GM18511 (cell line): ENCODE measurements around the gene DNAI7.

Source experiments
- ATAC-seq: cut with Tn5 transposase; IDR thresholded peaks from one replicate; pipeline ENCODE4 v1.9.1; 2021; ENCODE audit warnings: mild to moderate bottlenecking, moderate library complexity; ENCODE audit not compliant: unreplicated experiment

The DNAI7 gene

DNA sequence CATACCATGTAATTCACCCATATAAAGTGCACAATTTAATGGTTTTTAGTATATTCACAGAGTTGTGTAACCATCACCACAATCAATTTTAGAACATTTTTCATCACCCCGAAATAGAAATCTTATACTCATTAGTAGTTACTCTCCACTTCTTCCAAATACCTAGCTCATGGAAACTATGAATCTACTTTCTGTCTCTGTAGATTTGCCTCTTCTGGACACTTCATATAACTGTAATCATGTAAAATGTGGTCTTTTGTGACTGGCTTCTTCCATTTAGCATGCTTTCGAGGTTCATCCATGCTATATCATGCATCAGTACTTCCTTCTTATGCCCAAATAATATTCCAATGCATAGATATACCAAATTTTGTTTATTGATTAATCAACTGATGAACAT lies 10.8 kb downstream of the DNAI7 start:
- no peak for ATAC-seq

DNA sequence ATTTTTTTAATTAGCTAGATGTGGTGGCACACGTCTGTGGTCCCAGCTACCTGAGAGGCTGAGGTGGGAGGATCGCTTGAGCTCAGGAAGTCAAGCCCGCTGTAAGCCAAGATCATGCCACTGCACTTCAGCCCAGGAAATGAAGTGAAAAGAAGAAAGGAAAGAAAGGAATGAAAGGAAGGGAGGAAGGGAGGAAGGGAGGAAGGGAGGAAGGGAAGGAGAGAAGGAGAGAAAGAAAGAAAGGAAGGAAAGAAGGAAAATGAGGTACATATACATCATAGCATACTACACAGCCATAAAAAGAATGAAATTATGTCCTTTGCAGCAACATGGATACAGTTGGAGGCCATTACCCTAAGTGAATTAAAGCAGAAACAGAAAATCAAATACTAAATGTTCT lies 12.2 kb downstream of the DNAI7 start:
- no peak for ATAC-seq

DNA sequence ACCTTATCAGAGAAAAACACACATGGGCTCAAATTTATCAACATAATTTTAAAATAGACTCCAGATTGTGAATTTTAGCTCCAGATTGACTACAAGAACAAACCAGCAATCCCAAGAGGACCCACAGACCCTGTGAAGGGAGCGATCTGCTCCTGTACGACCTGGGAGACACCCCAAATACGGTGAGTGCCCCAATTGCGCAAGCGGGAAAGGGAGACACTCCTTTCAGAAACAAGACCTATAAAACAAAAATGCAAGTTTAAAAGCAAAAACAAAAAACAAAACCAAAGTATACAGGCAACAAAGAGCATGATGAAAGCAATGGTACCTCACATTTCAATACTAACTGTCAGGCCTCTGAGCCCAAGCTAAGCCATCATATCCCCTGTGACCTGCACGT lies 32.1 kb downstream of the DNAI7 start:
- no peak for ATAC-seq

DNA sequence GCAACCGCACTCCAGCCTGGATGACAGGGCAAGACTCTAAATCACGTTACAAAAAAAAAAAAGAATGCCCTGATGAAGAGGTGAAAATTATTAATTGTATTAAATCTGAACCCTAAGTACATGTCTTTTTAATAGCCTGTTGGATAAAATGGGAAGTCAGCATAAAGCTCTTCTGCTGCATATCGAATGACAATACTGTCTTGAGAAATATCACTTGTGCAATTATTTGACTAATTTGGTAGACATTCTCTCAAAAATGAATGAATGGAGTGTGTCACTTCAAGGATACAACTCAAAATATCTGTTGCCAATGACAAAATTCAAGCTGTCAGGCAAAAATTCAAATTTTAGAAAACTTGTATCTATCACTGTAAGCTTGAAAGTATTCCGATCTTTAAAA lies 38.9 kb downstream of the DNAI7 start:
- ATAC-seq, result no peak

DNA sequence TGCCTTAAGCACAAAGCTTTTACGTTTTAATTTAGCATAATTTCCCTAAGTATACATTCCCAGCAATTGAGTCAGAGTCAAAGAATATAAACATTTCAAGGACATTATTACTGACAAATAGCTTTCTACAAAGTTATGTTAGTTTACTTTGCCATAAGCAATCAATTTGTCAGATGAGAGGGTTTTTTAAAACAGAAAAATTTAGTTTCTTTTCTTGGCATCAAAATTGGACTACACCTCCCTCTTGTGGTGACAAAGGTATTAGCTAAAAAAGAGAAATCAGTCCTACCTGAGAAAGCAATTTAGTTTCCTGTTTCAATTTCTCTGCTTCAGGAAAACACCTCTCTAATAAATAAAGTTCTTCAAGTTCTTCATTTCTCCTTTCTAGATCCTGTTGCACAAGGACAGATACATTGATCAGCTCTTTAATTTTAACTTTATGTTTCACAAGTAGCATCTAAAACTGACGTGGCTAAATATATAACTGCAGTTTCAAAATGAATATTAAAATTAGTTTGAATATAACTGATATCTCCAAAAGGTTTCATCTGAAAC lies 39.9 kb downstream of the DNAI7 start:
- peak; percentile 55 for ATAC-seq

DNA sequence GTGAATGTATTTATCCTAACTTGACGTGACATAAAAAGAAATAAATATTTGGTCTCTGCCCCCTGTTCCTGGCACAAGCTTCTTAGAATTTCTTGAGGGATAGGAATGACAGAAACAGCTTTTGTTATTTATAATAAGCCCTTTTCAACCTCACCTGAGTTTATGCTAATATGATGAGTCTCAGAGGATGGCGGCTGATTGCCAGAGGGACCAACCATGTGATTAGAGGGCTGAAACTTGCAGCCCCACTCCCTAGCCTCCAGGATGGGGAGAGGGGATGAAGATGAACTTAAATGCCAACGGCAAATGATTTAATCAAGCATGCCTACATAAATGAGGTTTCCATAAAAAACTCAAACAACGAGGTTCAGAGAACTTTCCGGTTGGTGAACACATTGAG lies 42.9 kb downstream of the DNAI7 start:
- no peak for ATAC-seq

DNA sequence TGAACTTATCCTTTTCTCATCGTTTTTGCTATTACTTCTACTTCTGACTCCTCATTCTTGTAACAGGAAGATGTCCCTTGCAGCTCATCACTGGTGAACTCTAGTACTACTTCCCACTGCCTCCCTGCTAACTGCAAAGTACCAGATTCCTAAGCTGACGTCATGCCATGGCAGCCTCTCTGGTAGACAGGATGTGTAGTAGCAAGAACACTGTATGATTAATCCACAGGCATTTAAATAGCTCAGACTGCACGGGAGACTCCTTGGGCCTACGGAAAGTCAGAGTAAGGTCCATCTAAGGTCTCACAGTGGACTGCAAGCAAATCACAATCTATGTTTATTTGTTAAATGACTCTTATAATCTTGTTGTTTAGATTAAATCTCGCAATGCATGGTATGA lies 43.5 kb downstream of the DNAI7 start:
- ATAC-seq, result no peak

DNA sequence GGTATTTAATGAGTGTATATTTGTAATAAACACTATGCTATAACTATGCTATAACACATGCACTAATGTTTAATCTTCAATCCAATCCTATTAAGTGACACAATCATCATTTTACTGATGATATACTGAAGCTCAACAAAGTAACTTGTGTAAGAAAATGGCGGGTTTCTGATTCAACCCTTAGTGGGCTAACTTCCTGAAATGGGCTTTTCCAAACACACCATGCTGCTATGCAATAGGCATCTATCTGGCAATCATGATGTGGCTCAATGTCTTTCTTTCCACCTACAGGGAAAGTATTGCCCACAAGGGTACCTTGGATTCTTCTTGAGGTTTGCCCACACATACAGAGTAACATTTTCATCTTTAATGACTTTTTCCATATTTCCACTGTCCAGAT lies 48.3 kb downstream of the DNAI7 start:
- no peak for ATAC-seq

DNA sequence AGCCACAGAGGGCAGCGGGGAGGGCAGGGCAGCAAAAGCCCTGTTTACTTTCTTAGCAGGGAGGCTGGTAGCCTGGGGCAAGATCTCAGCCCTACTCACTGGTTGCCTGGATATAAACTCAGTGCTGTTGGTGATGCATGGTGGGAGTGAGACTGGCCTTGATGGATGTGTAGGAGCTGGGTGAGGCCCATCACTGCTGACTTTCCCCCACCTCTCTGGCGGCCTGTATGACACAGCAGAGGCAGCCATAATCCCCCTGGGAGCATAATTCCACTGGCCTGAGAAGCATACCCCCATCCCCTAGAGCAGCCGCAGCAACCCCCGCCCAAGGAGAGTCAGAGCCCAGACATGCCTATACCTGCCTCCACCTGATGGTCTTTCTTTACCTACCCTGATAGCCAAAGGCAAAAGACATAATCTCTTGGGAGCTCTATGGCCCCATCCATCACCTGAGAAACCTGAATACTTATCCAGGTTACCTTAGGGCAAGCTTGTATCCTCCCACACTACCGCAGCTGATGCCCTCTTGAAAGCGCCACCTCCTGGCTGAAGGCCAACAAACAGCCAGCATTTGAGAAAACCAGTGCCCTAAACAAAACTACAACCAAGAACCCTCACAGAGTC lies 59.3 kb downstream of the DNAI7 start:
- ATAC-seq, result no peak

DNA sequence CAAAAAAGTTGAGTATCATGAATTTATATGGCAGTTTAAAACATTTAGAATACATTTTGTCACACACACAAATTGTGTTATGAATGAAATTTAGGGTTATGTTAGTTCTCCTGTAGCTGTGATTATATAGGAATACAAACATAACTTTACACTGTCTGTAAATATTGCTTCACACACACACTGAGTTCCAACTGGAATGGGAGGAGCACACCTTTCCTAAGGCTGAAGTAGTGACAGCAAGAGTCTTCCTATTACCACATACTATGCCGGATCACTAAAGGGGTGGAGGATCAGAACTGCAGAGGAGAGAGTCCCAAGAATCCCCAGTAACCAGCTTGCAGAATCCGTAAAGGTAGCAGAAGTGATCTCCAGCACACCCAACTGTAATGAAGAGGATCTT lies 63.7 kb downstream of the DNAI7 start:
- no peak for ATAC-seq

DNA sequence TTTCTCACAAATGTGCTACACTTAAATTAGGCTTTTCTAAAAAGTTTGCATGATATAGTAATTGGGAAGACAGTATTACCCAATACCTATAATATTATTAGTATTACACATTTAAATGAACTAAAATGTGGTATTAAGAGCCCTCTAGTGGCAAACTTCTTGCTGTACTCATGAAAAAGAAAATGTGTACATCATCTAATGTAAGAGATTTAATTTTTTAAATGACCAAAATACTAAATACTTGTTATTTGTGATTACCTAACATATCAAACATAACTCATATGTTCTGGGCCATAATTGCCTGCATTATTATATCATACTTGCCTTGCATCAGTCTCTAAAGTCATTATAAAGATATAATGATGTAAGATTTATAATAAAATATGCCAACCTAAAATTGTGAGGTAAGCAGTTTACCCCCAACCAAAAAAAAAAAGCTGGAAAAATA lies 64.2 kb downstream of the DNAI7 start:
- no peak for ATAC-seq

DNA sequence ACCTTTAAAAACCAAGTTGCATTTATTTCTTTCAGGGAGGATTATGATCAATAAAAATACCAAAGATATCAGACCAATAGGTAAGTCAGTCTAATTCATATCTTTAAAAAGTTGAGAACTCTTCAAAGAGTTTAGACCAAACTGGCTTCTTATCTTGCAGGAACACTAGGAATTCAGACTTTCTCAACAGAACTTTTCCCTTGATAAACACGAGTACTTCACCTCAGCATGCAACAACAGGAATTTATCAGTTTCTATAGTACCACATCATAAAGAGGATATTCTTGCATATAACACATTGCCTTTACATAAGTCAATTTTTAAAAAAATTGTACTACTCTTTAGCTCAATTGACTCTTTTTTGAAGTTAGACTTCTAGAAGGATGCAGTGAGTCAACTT lies 68.2 kb downstream of the DNAI7 start:
- no peak for ATAC-seq

DNA sequence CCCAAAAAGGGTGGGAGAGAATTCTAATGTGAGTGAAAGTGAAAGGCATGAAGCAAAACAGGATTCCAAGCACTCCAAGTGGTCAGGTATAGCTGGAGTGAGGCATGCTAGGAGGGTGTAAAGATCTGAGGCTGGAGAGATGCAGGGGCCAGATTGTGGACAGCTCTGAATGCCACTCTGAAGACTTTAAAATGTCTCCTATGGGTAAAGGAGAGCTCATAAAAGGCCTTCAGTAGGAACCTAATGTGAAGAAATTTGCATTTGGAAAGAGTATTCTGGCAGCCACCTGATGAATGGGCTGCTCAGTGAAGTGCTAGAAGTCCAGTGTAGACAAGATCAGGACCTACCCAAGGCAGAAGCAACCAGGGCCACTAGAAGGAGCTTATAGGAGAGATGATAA lies 68.9 kb downstream of the DNAI7 start:
- no peak for ATAC-seq

DNA sequence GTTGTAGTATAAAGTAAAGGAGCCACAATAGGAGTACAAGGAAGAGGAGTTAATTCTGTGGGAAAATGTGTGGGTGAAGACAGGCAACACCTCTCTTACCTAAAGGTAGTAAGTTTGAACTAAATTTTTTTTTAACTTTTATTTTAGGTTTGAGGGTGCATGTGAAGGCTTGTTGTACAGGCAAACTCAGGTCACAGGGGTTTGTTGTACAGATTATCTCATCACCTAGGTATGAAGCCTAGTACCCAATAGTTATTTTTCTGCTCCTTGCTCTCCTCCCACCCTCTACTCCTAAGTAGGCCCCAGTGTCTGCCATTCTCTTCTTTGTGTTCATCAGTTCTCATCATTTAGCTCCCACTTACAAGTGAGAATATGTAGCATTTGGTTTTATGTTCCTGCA lies 70.5 kb downstream of the DNAI7 start:
- ATAC-seq, result no peak

DNA sequence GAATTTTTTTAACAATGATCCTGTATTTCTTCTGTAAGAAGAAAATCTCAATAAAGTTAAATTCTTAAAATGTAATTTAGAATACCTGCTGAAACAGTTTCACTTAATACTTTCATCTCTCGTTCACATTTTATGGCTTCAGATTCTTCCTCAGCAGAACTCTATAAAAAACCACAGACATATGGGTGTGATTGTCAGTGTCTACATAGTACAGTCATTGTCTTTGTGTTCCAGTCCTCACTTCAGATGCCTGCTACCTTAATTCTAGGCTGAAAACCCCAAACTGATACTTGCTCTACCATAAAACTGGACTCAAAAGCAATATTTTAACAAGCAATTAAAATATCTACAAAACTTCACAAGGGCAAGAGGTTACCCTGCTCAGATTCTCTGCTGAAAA lies 71.8 kb downstream of the DNAI7 start:
- no peak for ATAC-seq

DNA sequence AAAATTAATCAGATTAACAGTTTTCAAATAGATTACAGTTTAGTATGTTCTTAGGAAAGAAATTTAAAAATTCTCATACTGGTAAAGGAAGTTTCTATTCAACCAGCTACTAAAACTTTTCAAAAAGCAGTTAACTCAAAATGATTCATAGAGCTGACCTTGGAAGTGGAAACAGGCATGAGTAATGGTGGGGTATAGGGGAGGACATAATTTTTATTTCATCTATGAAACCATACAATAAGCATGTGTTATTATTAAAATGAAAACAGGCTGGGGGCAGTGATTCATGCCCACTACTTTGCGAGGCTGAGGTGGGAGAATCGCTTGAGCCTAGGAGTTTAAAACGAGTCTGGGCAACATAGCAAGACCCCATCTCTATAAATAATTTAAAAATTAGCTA lies 73.0 kb downstream of the DNAI7 start:
- ATAC-seq, result no peak

DNA sequence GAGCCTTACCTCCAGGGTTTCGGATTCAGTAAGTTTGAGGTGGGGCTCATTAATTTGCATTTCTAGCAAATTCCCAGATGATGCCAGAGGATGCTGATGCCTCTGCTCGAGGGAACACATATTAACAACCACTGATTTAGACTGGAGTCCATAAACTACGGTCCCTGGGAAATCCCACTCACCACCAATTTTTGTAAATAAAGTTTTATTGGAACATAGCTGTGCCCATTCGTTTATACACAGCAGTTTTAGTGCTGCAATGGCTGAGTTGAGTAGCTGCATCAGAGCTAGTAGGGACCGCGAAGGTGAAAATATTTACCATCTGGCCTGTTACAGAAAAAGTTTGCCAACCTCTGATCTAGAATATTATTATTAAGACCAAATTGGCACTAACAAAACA lies 73.8 kb downstream of the DNAI7 start:
- ATAC-seq, result no peak

DNA sequence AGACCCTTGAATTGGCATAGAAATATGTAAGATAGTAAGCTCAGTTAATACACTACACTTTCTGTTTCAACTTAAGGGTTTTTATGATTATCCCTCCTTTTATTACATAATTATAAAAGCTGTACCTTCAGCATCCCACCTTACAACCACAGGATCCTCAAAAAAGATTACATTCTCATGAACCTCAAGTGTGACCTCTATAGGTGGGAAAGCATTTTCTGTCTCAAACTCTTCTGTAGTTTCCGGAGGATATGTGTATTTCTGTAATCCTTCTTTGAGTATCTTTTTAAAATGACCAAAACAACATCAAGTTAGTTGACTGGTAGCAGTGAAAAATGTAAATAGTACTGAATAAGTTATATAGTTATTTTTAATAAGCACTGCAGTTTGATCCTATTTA lies 75.9 kb downstream of the DNAI7 start:
- ATAC-seq, result no peak

DNA sequence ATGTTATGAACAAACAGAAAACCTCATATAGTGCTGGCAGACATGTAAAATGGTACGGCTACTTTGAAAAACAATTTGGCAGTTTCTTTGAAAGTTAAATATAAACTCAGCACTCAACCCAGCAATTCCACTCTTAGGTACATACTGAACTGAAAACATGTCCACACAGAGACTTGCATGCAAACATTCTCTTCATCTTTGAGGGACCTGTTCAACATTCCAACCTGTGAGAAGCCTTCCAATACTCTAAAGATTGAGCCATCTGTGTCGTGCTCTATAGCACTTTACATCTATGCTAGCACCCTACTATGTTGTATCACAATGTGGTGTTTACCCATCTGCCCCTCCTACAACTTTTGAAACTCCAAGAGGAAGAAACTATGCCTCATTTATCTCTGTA lies 79.3 kb downstream of the DNAI7 start:
- no peak for ATAC-seq

DNA sequence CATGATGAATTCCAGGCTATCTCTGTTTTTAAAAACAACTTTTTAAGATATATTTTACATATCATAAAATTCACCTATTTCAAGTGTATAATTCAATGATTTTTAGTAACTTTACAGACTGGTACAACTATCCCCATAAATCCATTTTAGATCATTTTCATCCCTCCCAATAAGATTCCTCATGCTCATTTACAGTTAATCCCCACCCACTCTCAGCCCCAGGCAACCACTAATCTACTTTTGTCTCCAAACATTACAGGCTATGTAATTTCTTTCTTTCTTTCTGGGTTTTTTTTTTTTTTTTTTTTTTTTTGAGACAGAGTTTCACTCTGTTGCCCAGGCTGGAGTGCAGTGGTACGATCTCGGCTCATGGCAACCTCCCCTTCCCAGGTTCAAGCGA lies 81.3 kb downstream of the DNAI7 start:
- ATAC-seq, result no peak

DNA sequence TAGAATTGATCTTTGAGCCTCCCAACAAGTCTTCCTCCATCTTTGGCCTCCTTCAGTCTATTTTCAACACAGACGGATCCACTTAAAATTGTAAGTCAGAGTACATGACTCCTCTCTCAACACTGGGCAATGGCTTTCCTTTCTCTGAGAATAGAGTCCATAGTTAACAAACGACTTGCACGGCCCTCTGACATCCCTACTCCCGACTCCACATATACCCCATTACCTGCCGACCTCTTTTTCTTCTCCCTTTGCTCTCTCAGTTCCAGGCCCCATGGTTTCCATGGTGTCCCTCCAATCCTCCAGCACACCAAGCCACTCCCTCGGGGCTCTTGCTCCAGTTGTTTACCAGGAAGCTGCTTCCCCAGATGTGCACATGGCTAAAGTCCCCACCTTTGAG lies 84.7 kb downstream of the DNAI7 start:
- no peak for ATAC-seq

DNA sequence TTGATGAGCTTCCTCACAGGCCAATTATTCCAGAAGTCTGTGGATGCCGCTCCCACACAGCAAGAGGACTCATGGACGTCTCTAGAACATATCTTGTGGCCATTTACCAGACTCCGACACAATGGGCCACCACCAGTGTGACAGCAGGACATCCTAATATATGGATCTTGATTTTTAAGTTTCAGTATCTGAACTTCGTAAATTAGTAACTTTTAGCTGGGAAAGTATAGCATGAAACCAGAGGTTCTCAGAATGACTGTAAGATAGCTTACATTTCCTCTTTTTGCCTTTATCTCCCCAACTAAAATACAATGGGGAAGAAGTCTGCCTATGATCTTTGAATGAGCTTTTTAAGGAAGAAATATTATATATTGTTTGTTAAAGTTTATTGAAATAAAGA lies 87.0 kb downstream of the DNAI7 start:
- ATAC-seq, result peak; percentile 95

DNA sequence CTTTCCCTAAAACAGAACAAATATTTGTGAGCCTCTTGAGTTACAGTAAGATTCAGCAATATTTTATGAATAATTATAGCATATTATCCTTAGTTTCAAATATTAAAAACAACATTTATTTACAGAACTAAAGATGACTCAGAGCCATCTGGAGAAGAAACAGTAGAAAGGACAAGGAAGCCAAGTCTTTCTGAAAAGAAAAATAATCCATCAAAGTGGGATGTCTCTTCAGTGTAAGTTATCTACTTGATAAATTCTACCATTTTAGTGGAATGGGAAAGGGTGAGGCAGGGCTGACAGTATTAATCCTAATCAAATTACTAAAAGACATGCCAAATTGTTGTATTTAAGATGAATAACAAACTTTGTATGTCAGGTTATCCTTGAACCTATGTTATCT lies 88.1 kb downstream of the DNAI7 start:
- no peak for ATAC-seq
